GM21381 (cell line): ENCODE results near the gene SP1.
"Not testable (repeated sequence)": the region's sequence is repeated elsewhere in the genome, so short reads cannot be mapped to it uniquely, and the experiment has no call there.

Experiments
- ATAC-seq: cut with Tn5 transposase; IDR thresholded peaks from one replicate; pipeline ENCODE4 v1.9.1; 2021; ENCODE audit warnings: mild to moderate bottlenecking, moderate library complexity; ENCODE audit not compliant: unreplicated experiment

Gene SP1

DNA sequence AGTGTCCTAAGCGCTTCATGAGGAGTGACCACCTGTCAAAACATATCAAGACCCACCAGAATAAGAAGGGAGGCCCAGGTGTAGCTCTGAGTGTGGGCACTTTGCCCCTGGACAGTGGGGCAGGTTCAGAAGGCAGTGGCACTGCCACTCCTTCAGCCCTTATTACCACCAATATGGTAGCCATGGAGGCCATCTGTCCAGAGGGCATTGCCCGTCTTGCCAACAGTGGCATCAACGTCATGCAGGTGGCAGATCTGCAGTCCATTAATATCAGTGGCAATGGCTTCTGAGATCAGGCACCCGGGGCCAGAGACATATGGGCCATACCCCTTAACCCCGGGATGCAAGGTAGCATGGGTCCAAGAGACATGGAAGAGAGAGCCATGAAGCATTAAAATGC, 31.0 kb downstream of the SP1 start:
- no peak for ATAC-seq

DNA sequence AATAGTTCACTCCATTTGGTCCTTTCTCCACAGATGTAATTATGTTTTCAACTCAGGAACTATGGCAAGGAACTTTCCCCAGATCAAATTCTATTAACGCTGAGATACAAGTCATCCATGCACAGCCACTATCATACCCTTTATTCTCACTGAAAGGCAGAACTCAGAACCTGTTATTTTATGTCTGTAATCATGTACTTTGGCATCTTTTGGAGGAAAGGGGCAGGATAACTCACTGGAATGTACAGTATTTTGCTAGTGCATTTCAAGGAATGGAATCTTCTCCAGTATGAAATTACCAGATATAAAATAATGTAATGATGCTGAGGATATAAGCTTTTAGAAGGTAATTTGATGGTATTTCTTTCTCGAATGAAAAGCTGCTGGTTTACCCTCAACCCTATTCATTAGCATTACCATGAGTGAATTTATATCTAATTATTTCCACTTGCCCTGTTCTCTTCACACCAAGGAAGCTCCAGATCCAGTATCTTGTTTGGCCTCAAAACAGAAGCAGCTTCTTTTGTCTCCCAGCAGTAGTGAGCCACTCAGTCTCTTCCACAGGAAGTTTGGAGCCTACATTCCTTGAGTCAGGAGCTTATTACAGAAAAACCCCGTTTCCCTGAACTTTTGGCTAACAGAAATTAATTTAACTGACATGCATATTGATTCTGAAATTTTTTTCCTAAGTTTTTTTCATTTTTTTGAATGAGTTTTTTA, 33.7 kb downstream of the SP1 start:
- no peak for ATAC-seq

DNA sequence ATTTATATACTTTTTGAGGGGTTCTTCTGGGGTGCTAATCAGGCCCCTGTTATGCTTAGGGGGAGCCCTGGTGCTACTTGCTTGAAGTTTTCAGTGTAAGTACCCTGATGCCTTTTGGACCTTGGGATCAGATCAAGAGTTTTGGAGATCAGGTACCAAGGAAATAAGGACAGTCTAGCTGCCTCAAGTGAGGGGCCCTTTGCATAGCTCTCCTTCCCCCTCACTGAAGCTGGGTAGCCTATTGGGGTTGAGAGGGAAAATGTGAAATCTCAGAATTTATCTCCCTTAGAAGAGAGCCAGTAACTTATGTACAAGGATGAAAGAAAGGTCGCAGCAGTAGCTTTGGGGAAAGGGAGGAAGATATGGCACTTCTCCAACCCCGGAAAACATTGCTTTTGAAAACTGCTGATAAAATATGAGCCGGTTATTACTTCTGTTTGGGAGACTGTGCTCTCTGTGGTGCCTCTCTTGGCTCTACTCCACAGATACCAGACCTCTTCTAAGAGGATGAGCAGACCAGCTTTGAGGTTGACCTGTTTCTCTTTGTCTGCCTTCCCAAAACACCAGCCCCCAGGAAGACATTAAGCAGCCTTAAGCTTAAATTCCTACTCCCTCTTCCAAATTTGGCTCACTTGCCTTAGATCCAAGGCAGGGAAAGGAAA, 34.9 kb downstream of the SP1 start:
- no peak for ATAC-seq

DNA sequence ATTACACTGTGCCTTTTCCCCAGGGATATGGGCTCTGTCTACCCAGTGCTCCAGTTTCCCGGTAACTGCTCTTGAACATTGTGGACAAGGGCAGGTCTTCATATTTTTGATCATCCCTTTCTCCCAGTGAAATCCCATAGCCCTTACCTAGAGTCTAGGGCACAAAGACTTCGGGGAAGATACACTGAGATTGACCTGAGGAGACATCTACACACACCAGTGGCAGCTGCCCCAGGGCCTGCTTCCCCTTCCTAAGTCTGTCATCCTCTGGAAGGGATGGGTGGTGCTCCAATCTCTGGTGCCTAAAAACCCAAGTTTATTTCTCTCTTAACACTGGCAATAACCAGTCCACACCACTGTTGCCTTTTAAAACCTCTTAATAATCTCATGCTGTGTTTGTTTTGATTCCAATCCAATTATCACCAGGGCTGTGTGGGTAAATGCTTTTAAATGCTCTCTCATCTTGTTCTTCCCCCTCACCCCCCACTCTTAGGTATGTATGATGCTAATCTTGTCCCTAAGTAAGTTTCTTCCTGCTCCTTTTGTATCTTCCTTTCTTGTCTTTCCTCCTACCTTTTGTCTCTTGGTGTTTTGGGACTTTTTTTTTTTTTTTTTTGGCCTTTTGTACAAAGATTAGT, 35.9 kb downstream of the SP1 start:
- ATAC-seq: not testable (repeated sequence)

DNA sequence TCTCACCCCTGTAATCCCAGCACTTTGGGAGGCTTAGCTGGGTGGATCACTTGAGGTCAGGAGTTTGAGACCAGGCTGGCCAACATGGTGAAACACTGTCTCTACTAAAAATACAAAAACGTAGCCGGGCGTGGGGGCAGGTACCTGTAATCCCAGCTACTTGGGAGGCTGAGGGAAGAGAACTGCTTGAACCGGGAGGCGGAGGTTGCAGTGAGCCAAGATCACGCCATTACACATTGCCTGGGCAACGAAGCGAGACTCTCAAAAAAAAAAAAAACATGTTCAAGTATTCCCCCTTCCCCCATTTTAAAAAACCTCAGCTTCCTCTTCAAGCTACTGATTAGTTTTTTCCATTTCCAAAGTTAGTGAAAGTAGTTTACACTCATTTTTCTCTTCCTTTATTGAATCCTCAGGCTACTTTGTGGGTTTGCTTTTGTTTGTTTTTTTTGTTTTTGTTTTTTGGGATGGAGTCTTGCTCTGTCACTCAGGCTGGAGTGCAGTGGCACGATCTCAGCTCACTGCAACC, 37.4 kb downstream of the SP1 start:
- ATAC-seq: not testable (repeated sequence)

DNA sequence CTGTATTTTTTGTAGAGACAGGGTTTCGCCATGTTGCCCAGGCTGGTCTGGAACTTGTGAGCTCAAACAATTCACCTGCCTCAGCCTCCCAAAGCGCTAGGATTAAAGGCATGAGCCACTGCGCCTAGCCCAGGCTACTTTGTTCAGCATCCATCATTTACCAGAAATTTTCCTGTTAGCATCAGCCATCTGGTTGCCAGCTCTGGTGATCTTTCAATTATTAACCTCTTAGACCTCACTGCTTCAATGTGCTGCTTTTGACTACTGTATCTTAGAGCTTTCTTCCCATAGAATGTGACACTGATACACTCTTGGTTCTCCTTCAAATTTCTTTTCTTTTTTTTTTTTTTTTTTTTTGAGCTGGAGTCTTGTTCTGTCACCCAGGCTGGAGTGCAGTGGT, 38.2 kb downstream of the SP1 start:
- no peak for ATAC-seq

DNA sequence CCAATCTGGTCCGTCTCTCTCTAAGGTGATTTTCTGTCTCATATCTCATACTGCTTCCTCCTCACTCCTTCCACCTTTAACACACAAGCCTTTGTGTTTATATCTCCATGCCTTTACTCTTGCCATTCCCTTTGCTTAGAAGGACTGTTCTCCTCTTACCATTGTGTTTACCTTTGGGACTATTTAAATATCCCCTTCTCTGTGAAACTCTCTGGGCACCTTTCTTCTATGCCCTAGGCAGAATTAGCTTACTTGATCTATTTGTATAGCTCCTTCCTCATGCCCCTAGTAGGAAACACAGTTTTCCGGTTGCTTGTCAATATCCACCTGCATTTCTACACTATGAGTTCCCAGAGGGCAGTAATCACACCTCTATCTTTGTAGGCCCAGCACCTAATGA, 39.8 kb downstream of the SP1 start:
- ATAC-seq: no peak

DNA sequence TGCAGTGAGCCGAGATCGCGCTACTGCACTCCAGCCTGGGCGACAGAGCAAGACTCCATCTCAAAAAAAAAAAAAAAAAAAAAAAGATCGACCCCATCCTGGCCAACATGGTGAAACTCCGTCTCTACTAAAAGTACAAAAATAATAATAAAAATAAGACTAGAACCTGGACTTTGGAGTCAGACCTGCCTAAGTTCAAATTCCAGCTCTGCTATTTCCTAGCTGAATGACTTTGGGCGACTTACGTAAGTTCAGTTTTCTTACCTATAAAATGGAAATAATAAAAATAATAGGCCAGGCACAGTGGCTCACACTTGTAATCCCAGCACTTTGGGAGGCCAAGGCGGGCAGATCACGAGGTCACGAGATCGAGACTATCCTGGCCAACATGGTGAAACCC, 42.3 kb downstream of the SP1 start:
- ATAC-seq: not testable (repeated sequence)

DNA sequence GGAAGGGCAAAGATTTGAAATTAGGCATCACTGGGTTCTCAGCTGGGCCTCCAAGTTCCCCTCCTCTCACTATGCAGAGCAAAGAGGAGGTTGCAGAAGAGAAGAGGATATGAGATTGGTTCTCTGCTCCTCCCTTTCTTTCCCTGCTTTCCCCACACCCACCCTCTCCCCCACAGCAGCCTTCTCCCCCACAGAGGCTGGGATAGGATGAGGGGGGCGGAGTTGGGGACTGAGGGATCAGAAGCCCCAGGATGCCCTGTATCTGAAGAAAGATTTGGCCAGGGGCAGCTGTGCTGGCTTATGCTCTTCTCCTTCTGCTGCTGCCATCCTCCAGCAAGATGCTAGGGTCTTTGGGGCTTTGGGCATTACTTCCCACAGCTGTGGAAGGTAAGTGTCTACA, 43.6 kb downstream of the SP1 start, which contains the start of gene AMHR2:
Gene AMHR2 (plus strand): TSS at position 259 of the 400 bp plus-strand sequence. CDS start 80 bp downstream, at position 339.
- no peak for ATAC-seq

DNA sequence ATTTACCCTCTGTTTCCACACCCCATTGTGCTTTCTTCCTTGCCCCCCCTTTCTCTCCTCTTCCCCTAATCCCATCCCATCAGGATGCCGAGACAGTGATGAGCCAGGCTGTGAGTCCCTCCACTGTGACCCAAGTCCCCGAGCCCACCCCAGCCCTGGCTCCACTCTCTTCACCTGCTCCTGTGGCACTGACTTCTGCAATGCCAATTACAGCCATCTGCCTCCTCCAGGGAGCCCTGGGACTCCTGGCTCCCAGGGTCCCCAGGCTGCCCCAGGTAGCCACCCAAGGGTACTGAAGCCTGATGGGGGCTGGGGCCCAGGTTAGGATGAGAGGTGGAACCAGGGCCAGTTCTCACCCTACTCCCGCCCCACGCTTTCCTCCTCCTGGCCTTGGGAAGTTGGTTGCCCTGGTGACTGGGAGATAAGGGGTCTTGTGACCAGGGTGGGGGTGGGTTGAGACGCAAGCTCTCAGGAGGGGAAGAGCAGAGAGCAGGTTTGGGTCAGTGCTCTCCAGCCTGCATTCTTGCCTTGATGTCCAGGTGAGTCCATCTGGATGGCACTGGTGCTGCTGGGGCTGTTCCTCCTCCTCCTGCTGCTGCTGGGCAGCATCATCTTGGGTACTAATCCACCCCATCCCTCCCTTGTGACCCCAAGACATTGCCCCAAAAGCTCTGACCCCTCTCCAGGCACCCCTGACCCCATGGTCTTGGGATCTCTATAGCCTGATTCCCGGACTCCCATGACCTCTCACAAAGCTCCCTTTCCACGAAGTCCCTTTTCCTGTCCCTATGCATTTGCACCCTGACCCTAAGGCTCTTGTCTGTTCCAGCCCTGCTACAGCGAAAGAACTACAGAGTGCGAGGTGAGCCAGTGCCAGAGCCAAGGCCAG, 44.9 kb downstream of the SP1 start:
- no peak for ATAC-seq

DNA sequence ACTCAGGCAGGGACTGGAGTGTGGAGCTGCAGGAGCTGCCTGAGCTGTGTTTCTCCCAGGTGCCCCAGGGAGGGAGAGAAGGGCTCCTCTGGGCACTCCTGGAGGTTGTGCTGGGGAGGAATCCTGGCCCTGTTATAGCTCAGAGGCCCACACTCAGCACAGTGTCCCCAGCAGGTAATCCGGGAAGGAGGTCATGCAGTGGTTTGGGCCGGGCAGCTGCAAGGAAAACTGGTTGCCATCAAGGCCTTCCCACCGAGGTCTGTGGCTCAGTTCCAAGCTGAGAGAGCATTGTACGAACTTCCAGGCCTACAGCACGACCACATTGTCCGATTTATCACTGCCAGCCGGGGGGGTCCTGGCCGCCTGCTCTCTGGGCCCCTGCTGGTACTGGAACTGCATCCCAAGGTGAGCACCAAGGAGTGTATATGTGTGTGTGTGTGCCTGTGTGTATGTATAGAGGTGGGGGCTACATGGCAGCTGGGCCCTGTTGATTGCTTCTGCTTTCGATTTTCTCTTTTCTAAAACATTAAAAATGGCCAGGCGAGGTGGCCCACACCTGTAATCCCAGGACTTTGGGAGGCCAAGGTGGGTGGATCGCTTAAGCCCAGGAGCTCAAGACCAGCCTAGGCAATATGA, 45.7 kb downstream of the SP1 start:
- ATAC-seq: no peak

DNA sequence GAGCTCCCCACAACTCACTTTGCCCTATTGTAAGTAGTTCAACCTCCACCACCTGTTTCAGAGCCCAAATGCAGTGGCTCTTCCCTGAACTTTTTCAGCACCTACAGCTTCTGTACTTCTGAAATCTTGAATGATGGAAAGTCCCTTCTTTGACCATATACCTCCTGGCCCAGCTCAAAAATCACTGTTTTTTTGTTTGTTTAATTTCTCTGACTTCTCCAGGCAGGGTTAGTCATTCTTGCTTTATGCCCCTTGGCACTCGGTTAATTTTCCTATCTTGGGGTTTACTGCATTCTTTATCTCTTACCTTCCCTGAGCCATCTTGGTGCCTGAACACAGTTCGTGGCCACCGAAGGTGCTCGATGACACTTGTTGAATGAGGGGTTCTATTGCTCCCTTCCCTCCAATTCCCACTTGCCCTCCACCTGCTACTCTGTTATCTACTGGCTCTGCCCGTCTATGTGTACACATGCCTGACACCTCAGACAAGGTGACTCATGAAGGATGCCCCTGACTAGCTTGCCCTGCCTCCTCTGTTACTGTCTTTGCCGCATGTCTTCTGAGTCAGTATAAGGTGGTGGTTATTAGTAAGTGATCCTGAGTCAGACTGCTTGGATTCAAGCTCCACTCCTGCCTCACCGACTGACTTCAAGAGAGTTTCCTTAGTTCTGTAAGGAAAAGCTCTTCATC, 48.1 kb downstream of the SP1 start:
- ATAC-seq: no peak

DNA sequence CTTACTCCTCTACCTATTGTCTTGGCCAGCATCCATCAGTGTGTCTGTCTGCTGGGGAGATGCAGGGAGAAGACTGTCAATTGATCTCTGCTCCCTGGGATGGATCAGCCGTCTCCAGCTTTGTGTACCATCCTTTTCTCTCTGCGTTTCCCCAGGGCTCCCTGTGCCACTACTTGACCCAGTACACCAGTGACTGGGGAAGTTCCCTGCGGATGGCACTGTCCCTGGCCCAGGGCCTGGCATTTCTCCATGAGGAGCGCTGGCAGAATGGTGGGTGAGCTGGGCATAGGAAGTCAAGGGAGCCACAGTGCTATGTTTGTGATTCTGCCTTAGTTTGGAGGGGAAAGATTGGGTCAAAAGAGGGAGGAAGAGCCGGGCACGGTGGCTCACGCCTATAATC, 48.8 kb downstream of the SP1 start:
- no peak for ATAC-seq

DNA sequence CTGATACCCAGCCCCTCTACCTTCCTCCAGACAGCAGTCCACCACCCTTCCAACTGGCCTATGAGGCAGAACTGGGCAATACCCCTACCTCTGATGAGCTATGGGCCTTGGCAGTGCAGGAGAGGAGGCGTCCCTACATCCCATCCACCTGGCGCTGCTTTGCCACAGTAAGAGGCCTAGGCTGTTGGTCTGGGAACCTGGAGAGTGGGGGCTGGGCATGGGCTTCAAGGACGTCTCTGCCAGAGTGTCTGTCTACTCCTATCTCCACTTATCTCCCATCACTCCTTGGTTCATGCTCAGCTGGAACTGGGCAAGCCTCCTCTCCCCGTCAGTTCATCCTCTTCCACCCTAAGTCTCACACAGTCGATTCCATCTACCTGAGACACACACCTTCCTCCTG, 50.1 kb downstream of the SP1 start:
- no peak for ATAC-seq

DNA sequence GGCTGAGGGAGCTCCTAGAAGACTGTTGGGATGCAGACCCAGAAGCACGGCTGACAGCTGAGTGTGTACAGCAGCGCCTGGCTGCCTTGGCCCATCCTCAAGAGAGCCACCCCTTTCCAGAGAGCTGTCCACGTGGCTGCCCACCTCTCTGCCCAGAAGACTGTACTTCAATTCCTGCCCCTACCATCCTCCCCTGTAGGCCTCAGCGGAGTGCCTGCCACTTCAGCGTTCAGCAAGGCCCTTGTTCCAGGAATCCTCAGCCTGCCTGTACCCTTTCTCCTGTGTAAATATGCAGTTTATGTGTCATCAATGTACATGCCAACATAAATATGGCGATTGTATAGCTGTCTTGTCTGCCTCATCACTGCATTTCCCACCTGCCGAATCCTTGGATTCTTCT, 51.2 kb downstream of the SP1 start:
- no peak for ATAC-seq

DNA sequence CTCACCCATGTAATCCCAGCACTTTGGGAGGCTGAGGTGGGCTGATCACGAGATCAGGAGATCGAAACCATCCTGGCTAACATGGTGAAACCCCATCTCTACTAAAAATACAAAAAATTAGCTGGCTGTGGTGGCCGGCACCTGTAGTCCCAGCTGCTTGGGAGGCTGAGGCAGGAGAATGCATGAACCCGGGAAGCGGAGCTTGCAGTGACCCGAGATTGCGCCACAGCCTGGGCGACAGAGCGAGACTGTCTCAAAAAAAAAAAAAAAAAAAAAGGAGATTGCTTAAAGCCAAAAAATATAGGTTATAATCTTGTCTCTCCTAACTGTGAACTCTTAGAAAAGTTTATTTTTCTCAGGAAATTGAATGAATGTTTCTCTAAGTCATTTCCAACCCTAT, 55.4 kb downstream of the SP1 start:
- not testable (repeated sequence) for ATAC-seq

DNA sequence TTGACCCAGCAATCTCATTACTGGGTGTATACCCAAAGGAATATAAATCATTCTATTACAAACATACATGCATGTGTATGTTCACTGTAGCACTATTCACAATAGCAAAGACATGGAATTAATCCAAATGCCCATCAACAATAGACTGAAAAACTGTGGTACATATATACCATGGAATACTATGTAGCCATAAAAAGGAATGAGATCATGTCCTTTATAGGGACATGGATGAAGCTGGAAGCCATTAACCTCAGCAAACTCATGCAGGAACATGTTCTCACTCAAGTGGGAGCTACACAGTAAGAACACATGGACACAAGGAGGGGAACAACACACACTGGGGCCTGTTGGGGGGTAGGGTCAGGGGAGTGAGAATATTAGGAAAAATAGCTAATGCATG, 59.6 kb downstream of the SP1 start:
- ATAC-seq: not testable (repeated sequence)

DNA sequence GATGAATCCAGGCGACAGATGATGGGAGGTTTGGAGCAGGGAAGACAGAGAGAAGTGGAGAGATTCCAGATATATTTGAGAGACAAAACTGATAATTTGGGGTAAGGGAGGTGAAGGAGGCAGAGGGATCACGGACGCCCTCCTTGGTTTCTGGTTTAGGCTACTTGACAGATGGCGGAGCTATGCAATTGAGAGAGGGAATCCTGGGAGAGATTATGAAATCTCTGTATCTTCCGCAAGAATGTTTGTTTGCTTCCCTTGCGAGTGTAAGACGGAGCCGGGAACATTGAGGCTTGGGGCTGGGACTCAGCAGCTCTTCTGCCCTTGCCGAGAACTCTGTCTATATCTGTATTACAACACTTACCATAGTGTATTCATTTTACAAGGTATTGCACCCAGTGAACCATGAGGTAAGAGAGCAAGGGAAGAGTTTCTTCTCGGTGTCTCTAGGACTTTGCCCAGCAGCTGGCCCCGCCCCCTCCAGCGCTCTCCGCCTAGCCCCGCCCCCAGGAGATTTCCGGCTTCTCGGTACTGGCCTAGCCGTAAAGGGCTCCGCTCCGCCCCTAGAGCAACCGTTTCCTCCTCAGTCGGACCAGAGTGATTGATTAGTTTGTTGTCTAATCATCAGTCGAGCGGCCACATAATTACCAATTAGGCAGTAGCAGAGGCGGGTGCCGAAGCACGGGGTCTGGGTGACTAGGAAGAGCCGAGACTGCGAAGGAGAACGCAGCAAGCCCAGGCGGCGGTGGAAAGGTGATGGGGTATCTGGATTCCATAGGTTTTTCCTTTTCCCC, 61.3 kb downstream of the SP1 start, which contains the start of gene PRR13:
Gene PRR13 (plus strand): TSS at position 695 of the 794 bp plus-strand sequence. CDS start 981 bp downstream, outside the sequence.
- ATAC-seq: peak; percentile 97

DNA sequence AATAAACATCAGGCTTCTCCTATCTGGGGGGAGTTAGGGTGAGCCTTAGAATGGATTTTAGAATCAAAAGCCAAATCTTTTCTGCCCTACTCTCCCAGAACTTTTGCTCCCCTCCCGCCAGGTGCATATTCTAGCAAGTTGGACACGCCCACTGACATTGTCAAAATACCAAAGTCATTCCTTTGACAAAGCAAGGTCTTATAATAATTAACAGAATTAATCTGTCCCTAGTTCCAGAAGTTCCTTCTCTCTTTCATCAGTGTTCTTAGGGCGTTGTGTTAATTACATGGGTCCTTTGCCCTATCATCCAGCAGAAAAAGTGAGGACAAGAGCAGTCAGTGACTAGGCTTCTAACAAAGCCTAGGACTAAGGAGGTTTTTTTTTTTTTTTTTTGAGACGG, 64.0 kb downstream of the SP1 start:
- ATAC-seq: no peak
